Fibroblast of lung (primary cell): ENCODE results near the gene GAPVD1.

ENCODE experiments used
- CTCF ChIP-seq, 2 donors: IDR thresholded peaks in 1 of 2; conservative IDR thresholded peaks in 1 of 2; 1 replicate in 1 of 2; 2 replicates in 1 of 2; pipeline ENCODE4 v1.5.1; 2011 to 2012; ENCODE audit warnings: low read length in 2 of 2, control low read depth in 1 of 2, inconsistent platforms in 1 of 2, low read depth in 1 of 2, mild to moderate bottlenecking in 1 of 2
- EZH2 ChIP-seq: IDR thresholded peaks from 2 replicates; pipeline ENCODE4 v1.5.1; 2012; ENCODE audit warnings: low read length, control low read depth, mild to moderate bottlenecking; ENCODE audit errors: missing control alignments

- TF ChIP-seq CTCF (conservative IDR thresholded peaks at IDR 0.05 in 1 of 2, IDR thresholded peaks at IDR 0.05 in 1 of 2; ENCODE audit: low read depth in 1 of 2, low read length in 2 of 2) (no peak), EZH2 (no peak)
Measured at GRCh38 chr9:125271081-125271480, 9.5 kb downstream of the GAPVD1 start.
